A549 (cell line): ENCODE measurements around the gene CD4.

Source experiments
- CBX2 ChIP-seq: fragments of 200-600 bp; sonication (generic); IDR thresholded peaks from 2 replicates; pipeline ENCODE4 v1.6.1; 2016; ENCODE audit warnings: low read depth, mild to moderate bottlenecking, borderline replicate concordance
- CTCF ChIP-seq: fragments of >200 bp; sonication (Bioruptor Twin); formaldehyde crosslinking; IDR thresholded peaks from 3 replicates; pipeline ENCODE4 v1.5.1; 2016
- ELK1 ChIP-seq: fragments of 150-350 bp; IDR thresholded peaks from 2 replicates; pipeline ENCODE4 v1.6.1; 2014; ENCODE audit warnings: low read depth, mild to moderate bottlenecking, low read length
- JUN ChIP-seq, 2 experiments: fragments of >200 bp; sonication (Bioruptor Twin); formaldehyde crosslinking; IDR thresholded peaks; 2 replicates in 1 of 2; 3 replicates in 1 of 2; pipeline ENCODE4 v1.6.1; 2016 to 2017
- KDM1A ChIP-seq: fragments of 200-600 bp; sonication (generic); IDR thresholded peaks from 2 replicates; pipeline ENCODE4 v1.6.1; 2016; ENCODE audit warnings: low read depth, mild to moderate bottlenecking
- MYC ChIP-seq: IDR thresholded peaks from 2 replicates; pipeline ENCODE4 v1.6.1; 2012; ENCODE audit warnings: mild to moderate bottlenecking, inconsistent platforms, low read length, improper control_type of control experiment, borderline replicate concordance
- POLR2A ChIP-seq: IDR thresholded peaks from 2 replicates; pipeline ENCODE4 v1.6.1; 2012; ENCODE audit warnings: mild to moderate bottlenecking, low read length
- RAD21 ChIP-seq, 2 experiments: fragments of >200 bp in 1 of 2; sonication (Bioruptor Twin) in 1 of 2; formaldehyde crosslinking in 1 of 2; IDR thresholded peaks in 1 of 2; conservative IDR thresholded peaks in 1 of 2; 2 replicates in 1 of 2; 3 replicates in 1 of 2; pipeline ENCODE4 v1.6.1; 2012 to 2018; ENCODE audit warnings: inconsistent platforms in 1 of 2
- REST ChIP-seq: fragments of 200-600 bp; sonication (generic); IDR thresholded peaks from 2 replicates; pipeline ENCODE4 v1.6.1; 2016; ENCODE audit warnings: antibody characterized with exemption, mild to moderate bottlenecking, moderate library complexity
- TF ChIP-seq, protein P1 (sequence below): IDR thresholded peaks from 2 replicates; pipeline ENCODE4 v1.6.1; 2012

- TF ChIP-seq POLR2A (no peak), MYC (no peak), ELK1 (no peak), JUN (IDR thresholded peaks at IDR 0.05) (no peak), KDM1A (no peak), REST (no peak), CBX2 (no peak), CTCF (no peak), RAD21 (conservative IDR thresholded peaks at IDR 0.05 in 1 of 2, IDR thresholded peaks at IDR 0.05 in 1 of 2) (no peak)
- TF ChIP-seq, protein P1, sequence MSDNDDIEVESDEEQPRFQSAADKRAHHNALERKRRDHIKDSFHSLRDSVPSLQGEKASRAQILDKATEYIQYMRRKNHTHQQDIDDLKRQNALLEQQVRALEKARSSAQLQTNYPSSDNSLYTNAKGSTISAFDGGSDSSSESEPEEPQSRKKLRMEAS, result no peak
Measured at GRCh38 chr12:6768437-6768914, 20.9 kb upstream of the CD4 start.
